NCI-H2171 (cell line): ENCODE measurements around the gene RGPD4.
"Not testable (repeated sequence)": the region's sequence is repeated elsewhere in the genome, so short reads cannot be mapped to it uniquely, and the experiment has no call there.

Experiments used
- DNase-seq: peaks from one replicate; lab custom pipeline; 2025; lab: John Stamatoyannopoulos, UW

RGPD4 gene

GRCh38 chr2:107826749-107827148 lies at the start of gene RGPD4:
TSS of gene RGPD4 (plus strand) at chr2:107826892. CDS start at chr2:107827014, 122 bp downstream.
- DNase-seq = not testable (repeated sequence)

GRCh38 chr2:107777974-107778373 lies 48.7 kb upstream of the RGPD4 start:
- no peak for DNase-seq

GRCh38 chr2:107785756-107786155 lies 40.9 kb upstream of the RGPD4 start:
- DNase-seq = no peak

- no peak for DNase-seq
Measured at GRCh38 chr2:107790837-107791236, 35.9 kb upstream of the RGPD4 start.

GRCh38 chr2:107801498-107801897 lies 25.2 kb upstream of the RGPD4 start:
- peak; percentile 46 for DNase-seq

GRCh38 chr2:107804608-107805498 lies 21.8 kb upstream of the RGPD4 start:
- no peak for DNase-seq

GRCh38 chr2:107806901-107807300 lies 19.8 kb upstream of the RGPD4 start:
- no peak for DNase-seq

- DNase-seq = no peak
Measured at GRCh38 chr2:107807988-107808387, 18.7 kb upstream of the RGPD4 start.

GRCh38 chr2:107808959-107809358 lies 17.7 kb upstream of the RGPD4 start:
- DNase-seq = no peak

GRCh38 chr2:107809835-107810234 lies 16.9 kb upstream of the RGPD4 start:
- no peak for DNase-seq

GRCh38 chr2:107810734-107811133 lies 16.0 kb upstream of the RGPD4 start:
- DNase-seq = no peak

- no peak for DNase-seq
Measured at GRCh38 chr2:107811411-107811810, 15.3 kb upstream of the RGPD4 start.

GRCh38 chr2:107812006-107812405 lies 14.7 kb upstream of the RGPD4 start:
- DNase-seq = no peak

GRCh38 chr2:107817378-107817777 lies 9.3 kb upstream of the RGPD4 start:
- no peak for DNase-seq

GRCh38 chr2:107822302-107822701 lies 4.4 kb upstream of the RGPD4 start:
- DNase-seq = no peak

- DNase-seq = no peak
Measured at GRCh38 chr2:107824451-107825205, 2.1 kb upstream of the RGPD4 start.

- DNase-seq = no peak
Measured at GRCh38 chr2:107825206-107825563, 1.5 kb upstream of the RGPD4 start.

- DNase-seq = not testable (repeated sequence)
Measured at GRCh38 chr2:107829514-107829913, 2.8 kb downstream of the RGPD4 start.

- not testable (repeated sequence) for DNase-seq
Measured at GRCh38 chr2:107833152-107833551, 6.5 kb downstream of the RGPD4 start.

- not testable (repeated sequence) for DNase-seq
Measured at GRCh38 chr2:107833618-107834017, 6.9 kb downstream of the RGPD4 start.

- DNase-seq = not testable (repeated sequence)
Measured at GRCh38 chr2:107916121-107916520, 89.4 kb downstream of the RGPD4 start.

- DNase-seq = not testable (repeated sequence)
Measured at GRCh38 chr2:107916696-107917370, 90.1 kb downstream of the RGPD4 start.
